ENCODE data around the gene GATB. TPM values are rescaled to one million over a fixed set of nuclear protein-coding genes. Genes with fewer than 3 reads are reported as not detected.

The GATB gene
- total RNA-seq, 1 experiment from 2014 or later: 21.2 TPM

- no peaks in the 10 kb centered on the region for H3K4me1 ChIP-seq (ENCODE audit: insufficient read depth, low read length)
- H3K14ac ChIP-seq (ENCODE audit: insufficient read depth, low read length): no peak overlapping the region
- no peak overlapping the region for H3K56ac ChIP-seq (ENCODE audit: insufficient read length, low read depth, low read length)
- H4K8ac ChIP-seq (replicated peaks; ENCODE audit: insufficient read length, low read depth, low read length): no peak overlapping the region
- H4K5ac ChIP-seq (ENCODE audit: insufficient read length, low read depth, low read length): no peak overlapping the region
- Mint-ChIP-seq H3K36me3 (ENCODE audit: insufficient read depth in 1 of 3, low read depth in 3 of 3) (peaks cover 11 to 21% (median 17%) of the 10 kb centered on the region in 3 experiments), H3K27me3 (ENCODE audit: low read depth) (no peaks in the 10 kb centered on the region), H3K27ac (no peak overlapping the region), H3K4me1 (peaks cover 6 to 7% of the 10 kb centered on the region in 2 experiments), H3K4me3 (no peak overlapping the region), H3K9me3 (peaks cover 9 to 13% of the 10 kb centered on the region in 2 experiments)
- no peak overlapping the region for H3K18ac ChIP-seq (ENCODE audit: insufficient read length, low read depth, low read length)
- no peak overlapping the region for H3K4me2 ChIP-seq (ENCODE audit: insufficient read depth, insufficient read length, low read length)
- no peaks in the 10 kb centered on the region for H3K23me2 ChIP-seq (ENCODE audit: insufficient read length, low read depth, low read length, poor library complexity, severe bottlenecking)
- no peak overlapping the region for H4K91ac ChIP-seq (ENCODE audit: insufficient read length, low read depth, low read length)
- no peak overlapping the region for H2AK5ac ChIP-seq (ENCODE audit: insufficient read length, low read length)
- H2BK5ac ChIP-seq (ENCODE audit: insufficient read length, low read length): no peak overlapping the region
- H3K79me2 ChIP-seq (ENCODE audit: insufficient read depth, low read length): no peaks in the 10 kb centered on the region
- H3K23ac ChIP-seq (ENCODE audit: insufficient read length, low read depth, low read length): no peak overlapping the region
- H2AFZ ChIP-seq (ENCODE audit: low read length): no peak overlapping the region
- H3T11ph ChIP-seq (ENCODE audit: low read length): no peak overlapping the region
- TF ChIP-seq CTCF (conservative IDR thresholded peaks at IDR 0.05): no peak
- H3K9me3 ChIP-seq (ENCODE audit: control insufficient read depth, low read depth, low read length): no peaks in the 10 kb centered on the region
- no peak overlapping the region for H3K27ac ChIP-seq (ENCODE audit: insufficient read length, low read depth, low read length)
- H2BK20ac ChIP-seq (ENCODE audit: low read depth, low read length, poor library complexity, severe bottlenecking): no peak overlapping the region
- H3K4ac ChIP-seq (ENCODE audit: low read depth, low read length): no peak overlapping the region
- no peak overlapping the region for H2BK120ac ChIP-seq (ENCODE audit: low read depth, low read length, poor library complexity, severe bottlenecking)
- no peak overlapping the region for H2BK12ac ChIP-seq (ENCODE audit: insufficient read length, low read depth, low read length)
- H4K20me1 ChIP-seq (ENCODE audit: control insufficient read depth, insufficient read depth, insufficient read length): no peaks in the 10 kb centered on the region
- no peak overlapping the region for H2BK15ac ChIP-seq (ENCODE audit: low read depth, low read length)
- no peak overlapping the region for H3K9ac ChIP-seq (ENCODE audit: extremely low read depth, insufficient read length, low read length)
- no peaks in the 10 kb centered on the region for H3K79me1 ChIP-seq (ENCODE audit: insufficient read depth, low read depth, low read length, poor library complexity, severe bottlenecking)
- no peaks in the 10 kb centered on the region for H3K27me3 ChIP-seq (ENCODE audit: insufficient read depth, low read length)
- no CpG with 5 or more reads among the region's 2 CpGs for WGBS (ENCODE audit: extremely low coverage, insufficient read length, low lambda C conversion rate)
- DNase-seq: no peak
These were observed 32.1 kb downstream of the GATB start for GRCh38 chr4:151728679-151729078.

Measured in H9 (cell line).